Measurements from ENCODE around the gene KRT13.

KRT13 gene

GRCh38 chr17:41463746-41464145 lies 41.7 kb downstream of the KRT13 start:
- DNase-seq = no peak

DNA sequence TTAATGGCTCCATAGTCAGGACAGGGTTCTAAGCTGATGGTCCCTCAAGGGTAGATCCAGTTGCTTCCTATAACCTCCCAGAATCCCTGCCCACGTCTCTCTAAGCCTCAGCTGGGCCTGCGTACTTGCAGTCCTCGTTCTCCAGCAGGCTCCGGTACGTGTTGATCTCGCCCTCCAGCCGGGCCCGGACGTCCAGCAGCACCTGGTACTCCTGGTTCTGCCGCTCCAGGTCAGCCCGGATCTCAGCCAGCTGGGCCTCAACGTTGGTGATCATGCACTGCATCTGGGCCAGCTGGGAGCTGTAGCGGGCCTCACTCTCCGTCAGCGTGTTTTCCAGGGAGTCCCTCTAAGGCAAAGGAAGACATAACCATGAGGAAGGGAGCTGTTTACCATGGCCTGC lies 42.7 kb downstream of the KRT13 start:
- no peak for DNase-seq

DNA sequence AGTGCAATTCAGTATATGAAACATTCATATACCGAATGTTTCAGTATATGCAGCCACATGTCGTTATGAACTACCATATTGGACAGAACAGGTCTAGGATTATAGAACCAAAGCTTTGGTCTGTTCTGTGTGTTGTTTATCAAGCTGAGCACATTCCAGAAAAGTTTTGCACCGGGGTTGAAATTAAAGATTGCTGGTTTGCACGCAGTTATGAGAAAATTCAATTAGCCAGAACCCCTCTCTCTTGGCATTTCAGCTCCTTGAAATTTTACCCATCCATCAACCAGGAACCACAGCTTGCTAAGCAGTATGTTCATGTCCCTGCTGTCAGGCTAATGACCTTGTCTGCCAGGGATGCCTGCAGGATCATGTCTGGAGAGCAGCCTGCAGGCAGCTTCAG lies 47.7 kb downstream of the KRT13 start:
- DNase-seq = no peak

GRCh38 chr17:41456204-41456603 lies 49.2 kb downstream of the KRT13 start:
- DNase-seq = no peak

DNA sequence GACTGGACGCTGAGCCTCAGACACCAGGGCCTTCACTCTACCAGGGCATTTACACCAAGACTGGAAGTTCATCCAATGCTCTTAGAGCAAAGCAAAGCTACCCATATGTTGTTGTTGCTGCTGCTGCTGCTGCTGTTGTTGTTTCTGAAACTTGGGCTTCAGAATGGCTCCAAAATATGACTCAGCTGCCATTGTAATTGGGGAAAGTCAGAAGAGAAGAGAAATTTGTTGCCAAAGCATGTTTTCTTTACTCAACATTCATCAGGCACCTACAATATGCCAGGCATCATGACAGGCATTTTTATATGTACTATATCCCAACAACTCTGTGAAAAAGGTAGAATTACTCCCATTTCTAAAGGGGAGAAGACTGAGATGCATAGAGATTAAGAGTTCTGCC lies 50.2 kb downstream of the KRT13 start:
- DNase-seq = no peak

DNA sequence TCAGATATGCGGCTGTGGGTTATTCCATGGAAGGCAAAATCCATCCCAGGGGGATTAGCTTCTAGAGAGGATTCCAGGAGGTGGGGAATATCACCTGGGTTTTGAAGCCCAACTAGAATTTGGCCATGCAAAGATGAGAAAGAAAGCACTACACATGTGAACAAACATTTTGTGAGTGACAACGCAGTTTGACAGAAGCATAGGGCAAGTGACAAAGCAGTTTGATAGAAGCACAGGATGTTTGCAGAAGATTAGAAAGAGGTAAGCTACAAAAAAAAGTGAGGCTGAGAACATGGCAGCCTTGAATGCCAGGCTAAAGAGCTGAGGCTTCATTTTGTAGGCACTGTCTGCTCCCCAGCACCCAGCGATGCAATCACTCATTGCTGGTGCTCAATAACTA lies 52.3 kb downstream of the KRT13 start:
- DNase-seq = no peak

- DNase-seq = no peak
These were observed 53.1 kb downstream of the KRT13 start for GRCh38 chr17:41452281-41452680.

- DNase-seq = no peak
These were observed 54.2 kb downstream of the KRT13 start for GRCh38 chr17:41451154-41451728.

All from NCI-H187 (cell line).